ENCODE measurements around the gene FBXL19.

FBXL19 gene

GRCh38 chr16:30967795-30968194 lies 44.4 kb downstream of the FBXL19 start:
- DNase-seq = no peak

DNA sequence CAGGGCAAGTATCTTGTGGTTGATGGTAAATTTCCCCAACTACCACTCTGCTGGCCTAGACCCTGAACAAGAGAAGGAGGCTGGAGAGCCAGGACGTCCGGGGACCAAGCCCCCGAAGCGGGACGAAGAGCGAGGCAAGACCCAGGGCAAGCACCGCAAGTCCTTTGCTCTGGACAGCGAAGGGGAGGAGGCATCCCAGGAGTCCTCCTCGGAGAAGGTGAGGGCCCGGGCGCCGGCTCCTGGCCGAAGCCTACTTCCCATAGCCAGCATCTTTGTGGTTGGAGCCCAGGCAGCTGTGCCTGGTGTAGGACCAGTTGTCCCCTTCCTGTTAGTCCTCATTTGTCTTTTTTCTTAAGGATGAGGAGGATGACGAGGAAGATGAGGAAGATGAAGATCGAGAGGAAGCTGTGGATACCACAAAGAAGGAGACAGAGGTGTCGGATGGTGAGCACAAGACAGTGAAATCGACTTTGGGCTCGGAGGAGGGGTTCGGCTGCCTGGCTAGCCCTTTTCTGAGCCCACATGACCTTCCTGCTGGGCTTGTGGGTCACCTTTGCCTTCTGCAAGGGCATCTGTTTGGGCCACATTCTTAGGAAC lies 46.0 kb downstream of the FBXL19 start:
- no peak for DNase-seq

- DNase-seq = no peak
These were observed 47.9 kb downstream of the FBXL19 start for GRCh38 chr16:30971298-30971697.

DNA sequence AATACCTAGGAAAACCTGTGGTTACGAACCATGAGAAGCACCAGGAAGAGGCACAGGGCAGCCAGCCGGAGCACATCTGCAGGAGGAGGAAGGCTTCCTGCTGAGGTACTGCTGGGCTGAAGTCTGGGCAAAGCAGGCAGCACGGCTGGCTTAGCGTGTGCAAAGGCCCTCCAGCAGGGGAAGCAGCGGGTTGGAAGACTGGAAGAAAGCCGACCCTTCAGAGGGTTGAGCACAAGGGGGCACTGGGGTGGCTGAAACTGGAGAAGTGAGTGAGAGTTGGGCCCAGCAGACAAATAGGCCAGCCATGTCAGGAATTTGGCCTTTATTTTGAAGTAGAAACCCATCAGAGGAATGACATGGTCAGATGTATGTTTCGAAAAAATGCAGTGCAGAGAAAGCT lies 49.5 kb downstream of the FBXL19 start:
- no peak for DNase-seq

- DNase-seq = no peak
These were observed 51.0 kb downstream of the FBXL19 start for GRCh38 chr16:30974348-30974747.

DNA sequence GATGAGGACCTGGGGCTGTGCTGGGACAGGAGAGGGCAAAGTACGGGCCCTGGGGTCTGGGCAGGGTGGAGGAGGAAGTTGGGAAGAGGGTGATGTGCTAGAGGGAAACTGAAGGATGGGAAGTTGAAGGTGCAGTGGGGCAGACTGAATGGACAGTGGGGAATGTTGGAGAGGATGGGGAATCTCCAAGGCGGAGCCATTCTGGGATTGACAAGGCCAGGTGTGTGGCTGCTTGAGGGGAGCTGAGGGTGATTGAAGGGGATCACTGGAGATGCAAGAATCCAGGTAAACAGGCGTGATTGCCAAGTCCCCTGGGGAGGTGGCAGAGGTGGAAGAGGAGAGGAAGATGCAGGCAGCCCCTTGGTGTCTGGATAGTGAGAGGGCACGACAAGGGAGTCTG lies 53.1 kb downstream of the FBXL19 start:
- DNase-seq = no peak

DNA sequence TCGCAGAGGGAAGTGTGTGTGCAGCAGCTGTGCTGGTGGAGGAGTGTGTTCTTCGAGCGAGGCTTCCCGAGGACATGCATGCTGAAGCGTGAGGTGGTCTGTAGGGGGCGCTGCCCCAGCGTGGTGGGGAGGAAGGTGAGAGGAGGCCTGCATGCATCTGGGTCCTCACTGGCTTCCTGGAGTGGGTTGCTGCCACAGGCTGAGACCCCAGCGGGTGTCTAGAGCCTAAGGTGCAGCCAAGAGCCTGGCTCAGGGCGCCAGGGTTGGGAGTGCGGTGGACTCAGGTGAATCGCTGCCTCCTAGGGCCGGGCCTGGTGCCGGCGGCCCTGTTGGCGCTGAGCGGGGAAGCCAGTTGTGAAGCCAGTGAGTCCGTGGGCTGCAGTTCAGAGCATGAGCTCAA lies 54.1 kb downstream of the FBXL19 start:
- DNase-seq = no peak

DNA sequence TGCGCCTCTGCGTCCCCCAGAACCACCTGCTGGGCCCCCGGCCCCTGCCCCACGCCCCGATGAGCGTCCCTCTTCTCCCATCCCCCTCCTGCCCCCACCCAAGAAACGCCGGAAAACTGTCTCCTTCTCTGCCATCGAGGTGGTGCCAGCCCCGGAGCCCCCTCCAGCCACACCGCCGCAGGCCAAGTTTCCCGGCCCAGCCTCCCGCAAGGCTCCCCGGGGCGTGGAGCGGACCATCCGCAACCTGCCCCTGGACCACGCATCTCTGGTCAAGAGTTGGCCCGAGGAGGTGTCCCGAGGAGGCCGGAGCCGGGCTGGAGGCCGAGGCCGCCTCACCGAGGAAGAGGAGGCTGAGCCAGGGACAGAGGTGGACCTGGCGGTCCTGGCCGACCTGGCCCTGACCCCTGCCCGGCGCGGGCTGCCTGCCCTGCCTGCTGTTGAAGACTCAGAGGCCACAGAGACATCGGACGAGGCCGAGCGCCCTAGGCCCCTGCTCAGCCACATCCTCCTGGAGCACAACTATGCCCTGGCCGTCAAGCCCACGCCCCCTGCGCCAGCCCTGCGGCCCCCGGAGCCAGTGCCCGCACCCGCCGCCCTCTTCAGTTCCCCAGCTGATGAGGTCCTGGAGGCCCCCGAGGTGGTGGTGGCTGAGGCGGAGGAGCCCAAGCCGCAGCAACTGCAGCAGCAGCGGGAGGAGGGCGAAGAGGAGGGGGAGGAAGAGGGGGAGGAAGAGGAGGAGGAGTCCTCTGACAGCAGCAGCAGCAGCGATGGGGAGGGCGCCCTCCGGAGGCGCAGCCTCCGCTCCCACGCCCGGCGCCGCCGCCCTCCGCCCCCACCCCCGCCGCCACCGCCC lies 56.0 kb downstream of the FBXL19 start:
- no peak for DNase-seq

GRCh38 chr16:30980023-30980371 lies 56.6 kb downstream of the FBXL19 start:
- DNase-seq = no peak

- no peak for DNase-seq
These were observed 57.1 kb downstream of the FBXL19 start for GRCh38 chr16:30980434-30980833.

DNA sequence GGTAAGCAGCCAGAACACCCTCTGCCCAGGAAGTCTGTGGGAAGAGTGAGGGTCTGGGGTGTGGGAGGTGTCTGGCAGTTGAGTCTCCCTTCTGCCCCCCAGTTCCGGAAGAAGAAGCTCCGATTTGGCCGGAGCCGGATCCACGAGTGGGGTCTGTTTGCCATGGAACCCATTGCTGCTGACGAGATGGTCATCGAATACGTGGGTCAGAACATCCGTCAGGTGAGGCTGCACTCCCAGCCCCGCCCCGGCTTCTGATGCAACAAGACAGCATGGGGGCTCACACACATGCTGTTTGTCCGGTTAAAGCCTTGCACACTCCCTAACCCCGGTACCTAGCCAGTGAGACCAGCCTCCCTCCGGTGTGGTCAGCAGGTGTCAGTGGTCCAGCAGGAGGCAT lies 57.6 kb downstream of the FBXL19 start:
- no peak for DNase-seq

- no peak for DNase-seq
These were observed 59.3 kb downstream of the FBXL19 start for GRCh38 chr16:30982548-30983288.

DNA sequence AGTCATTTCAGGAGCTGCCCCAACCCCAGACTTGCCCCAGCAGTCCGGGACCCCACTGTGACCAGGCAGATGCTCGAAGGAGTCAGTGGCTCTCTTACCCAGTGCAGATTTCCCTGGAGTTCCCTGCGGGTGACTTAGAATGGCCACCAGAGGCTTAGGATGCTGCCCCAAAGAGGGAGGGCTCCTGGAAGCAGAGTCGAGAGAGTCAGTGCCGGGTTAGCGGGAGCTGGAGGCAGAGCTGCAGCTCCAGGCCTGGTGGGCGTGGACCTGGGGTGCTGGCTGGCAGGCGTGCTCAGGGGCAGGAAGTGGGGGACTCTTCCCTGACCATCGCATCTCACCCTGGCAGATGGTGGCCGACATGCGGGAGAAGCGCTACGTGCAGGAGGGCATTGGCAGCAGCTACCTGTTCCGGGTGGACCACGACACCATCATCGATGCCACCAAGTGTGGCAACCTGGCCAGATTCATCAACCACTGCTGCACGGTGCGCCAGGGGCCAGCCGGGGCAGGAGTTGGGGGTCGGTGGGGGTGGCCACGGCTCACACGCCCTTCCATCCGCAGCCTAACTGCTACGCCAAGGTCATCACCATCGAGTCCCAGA lies 60.0 kb downstream of the FBXL19 start:
- no peak for DNase-seq

GRCh38 chr16:30983898-30984610 lies 60.7 kb downstream of the FBXL19 start:
- no peak for DNase-seq

GRCh38 chr16:30984669-30985400 lies 61.5 kb downstream of the FBXL19 start, which contains the start of gene HSD3B7:
Gene HSD3B7 (plus strand): TSS chr16:30985207. CDS start chr16:30985659, 452 bp downstream.
- DNase-seq = peak; percentile 78

DNA sequence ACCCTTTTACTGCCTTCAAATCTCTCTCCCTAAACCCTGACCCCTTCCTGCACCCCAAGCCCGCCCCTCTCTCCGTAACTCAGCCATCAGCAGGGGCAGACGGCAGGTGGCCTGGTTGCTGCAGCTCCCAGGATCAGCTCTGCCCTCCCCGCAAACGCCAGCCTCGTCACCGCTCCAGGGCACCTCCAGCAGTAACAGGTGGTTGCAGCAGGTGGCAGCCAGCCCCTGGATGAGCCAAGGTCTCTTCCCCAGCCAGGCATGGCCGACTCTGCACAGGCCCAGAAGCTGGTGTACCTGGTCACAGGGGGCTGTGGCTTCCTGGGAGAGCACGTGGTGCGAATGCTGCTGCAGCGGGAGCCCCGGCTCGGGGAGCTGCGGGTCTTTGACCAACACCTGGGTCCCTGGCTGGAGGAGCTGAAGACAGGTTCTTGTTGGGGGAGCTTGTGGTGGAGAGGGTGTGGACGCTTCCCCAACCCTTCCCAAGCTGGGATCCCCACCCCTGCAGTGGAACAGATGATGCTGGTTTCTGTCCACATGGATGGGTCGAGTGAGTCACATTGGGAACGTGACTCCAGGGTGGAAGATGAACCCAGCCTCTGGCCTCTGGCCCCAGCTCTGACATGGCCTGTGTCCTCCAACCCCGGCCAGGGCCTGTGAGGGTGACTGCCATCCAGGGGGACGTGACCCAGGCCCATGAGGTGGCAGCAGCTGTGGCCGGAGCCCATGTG lies 62.2 kb downstream of the FBXL19 start:
- no peak for DNase-seq

DNA sequence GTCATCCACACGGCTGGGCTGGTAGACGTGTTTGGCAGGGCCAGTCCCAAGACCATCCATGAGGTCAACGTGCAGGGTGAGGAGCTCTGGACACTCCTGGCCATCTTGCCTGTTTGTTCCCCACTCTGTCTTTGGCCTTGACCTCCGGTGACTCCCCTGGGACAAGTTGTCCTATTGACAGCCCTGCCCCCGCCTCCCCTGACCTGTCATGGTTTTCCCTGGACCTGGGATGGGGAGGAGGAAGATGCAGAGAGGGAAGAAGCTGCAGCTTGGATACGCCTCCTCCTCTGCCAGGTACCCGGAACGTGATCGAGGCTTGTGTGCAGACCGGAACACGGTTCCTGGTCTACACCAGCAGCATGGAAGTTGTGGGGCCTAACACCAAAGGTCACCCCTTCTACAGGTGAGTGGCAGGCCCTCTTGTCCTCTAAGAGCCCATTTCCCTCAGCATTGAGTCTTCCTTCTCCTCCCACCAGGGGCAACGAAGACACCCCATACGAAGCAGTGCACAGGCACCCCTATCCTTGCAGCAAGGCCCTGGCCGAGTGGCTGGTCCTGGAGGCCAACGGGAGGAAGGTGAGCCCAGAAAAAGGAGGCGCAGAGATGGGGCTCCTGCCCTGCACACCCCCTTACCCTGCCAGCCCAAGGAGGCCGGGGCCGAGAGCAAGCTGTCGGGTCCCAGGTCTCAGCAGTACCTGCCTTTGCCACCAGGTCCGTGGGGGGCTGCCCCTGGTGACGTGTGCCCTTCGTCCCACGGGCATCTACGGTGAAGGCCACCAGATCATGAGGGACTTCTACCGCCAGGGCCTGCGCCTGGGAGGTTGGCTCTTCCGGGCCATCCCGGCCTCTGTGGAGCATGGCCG lies 63.0 kb downstream of the FBXL19 start:
- no peak for DNase-seq

- no peak for DNase-seq
These were observed 64.3 kb downstream of the FBXL19 start for GRCh38 chr16:30987581-30988190.

DNA sequence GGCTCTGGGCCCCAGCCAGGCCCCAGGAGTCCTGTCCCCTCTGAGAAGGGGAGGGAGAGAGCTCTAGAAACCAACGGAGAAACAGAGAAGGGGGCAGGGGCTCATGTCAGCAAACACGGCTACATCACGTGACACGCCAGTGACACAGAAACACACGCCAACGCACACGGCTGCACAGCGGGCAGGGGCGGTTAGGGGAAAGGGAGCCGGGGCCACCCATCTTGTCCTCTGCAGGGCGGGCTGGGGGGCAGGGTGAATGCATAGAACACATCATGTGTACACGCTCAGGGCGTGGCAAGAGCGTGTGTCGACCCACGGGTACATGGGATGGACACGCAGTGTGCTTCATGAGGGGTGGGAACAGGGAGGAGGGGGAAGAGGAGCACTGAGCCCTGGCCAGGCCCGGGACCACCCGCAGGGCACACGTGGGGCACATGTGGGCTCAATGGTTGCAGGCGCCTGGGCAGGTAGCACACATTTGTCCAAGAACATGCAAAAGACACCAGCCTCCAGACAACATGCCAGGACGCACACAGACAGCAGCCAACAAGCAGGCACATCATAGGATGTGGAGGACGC lies 66.2 kb downstream of the FBXL19 start:
- DNase-seq = no peak

- DNase-seq = no peak
These were observed 66.7 kb downstream of the FBXL19 start for GRCh38 chr16:30990105-30990504.
